GM12874 (cell line): Measurements from ENCODE around the gene CHAD.

Experiments used
- TF ChIP-seq, protein P1 (sequence below): IDR thresholded peaks from 2 replicates; pipeline ENCODE4 v1.5.1; 2011; ENCODE audit warnings: low read depth, mild to moderate bottlenecking, control low read depth, low read length, moderate library complexity; ENCODE audit not compliant: insufficient read depth

CHAD gene

DNA sequence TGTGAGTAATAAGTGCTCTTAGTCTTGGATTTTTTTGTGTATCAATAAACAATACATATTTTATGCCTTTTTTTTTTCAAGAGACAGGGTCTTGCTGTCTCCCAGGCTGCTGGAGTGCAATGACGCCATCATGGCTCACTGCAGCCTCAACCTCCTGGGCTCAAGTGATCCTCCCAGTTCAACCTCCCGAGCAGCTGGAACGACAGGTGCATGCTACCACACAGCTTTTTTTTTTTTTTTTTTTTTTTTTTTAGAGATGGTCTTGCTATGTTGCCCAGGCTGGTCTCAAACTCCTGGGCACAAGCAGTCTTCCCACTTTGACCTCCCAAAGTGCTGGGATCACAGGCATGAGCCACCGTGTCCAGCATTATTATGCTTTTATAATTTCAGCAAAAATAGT, 29.7 kb downstream of the CHAD start:
- TF ChIP-seq, protein P1, sequence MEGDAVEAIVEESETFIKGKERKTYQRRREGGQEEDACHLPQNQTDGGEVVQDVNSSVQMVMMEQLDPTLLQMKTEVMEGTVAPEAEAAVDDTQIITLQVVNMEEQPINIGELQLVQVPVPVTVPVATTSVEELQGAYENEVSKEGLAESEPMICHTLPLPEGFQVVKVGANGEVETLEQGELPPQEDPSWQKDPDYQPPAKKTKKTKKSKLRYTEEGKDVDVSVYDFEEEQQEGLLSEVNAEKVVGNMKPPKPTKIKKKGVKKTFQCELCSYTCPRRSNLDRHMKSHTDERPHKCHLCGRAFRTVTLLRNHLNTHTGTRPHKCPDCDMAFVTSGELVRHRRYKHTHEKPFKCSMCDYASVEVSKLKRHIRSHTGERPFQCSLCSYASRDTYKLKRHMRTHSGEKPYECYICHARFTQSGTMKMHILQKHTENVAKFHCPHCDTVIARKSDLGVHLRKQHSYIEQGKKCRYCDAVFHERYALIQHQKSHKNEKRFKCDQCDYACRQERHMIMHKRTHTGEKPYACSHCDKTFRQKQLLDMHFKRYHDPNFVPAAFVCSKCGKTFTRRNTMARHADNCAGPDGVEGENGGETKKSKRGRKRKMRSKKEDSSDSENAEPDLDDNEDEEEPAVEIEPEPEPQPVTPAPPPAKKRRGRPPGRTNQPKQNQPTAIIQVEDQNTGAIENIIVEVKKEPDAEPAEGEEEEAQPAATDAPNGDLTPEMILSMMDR, result no peak

DNA sequence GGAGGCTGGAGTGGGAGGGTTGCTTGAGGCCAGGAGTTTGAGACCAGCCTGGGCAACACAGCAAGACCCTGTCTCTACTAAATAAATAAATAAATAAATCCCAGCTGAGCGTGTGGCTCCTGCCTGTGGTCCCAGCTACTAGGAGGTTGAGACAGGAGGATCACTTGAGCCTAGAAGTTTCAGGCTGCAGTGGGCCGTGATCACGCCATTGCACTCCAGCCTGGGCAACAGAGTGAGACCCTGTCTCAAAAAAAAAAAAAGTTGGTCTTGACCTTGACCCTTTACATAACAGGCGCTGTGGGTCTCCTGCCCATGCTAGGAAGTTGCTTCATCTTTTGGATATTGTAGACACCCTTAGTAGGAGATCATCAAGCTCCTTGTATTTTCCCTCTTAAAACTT, 31.3 kb downstream of the CHAD start:
- TF ChIP-seq, protein P1, result no peak

DNA sequence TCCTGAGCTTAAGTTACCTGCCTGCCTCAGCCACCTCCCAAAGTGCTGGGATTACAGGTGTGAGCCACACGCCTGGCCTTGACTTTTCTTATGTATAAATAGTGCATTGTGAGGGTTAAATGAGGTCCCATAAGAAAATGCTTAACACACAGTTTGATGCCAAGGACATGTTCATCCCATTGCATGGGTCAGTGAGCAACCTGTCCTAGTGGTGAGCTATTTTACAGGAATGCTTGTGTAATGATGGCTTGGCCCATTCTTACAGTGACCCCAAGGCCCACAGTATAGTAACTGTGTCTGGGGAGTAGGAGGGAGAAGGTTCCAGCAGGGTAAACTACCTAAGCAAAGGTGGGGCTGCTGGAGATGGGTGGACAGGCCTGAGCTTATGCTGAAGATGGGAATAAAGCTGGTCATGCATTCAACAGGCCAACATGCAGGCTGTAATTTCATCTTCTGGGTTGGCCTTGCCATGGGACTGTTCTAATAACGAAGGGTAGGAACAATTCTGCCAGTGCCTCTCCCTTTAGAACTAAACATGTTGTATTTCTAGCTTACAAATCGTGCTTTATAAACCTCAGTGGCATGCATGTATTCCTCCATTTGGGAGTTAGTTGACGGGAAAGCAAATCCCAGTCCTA, 36.4 kb downstream of the CHAD start:
- TF ChIP-seq, protein P1, result no peak

DNA sequence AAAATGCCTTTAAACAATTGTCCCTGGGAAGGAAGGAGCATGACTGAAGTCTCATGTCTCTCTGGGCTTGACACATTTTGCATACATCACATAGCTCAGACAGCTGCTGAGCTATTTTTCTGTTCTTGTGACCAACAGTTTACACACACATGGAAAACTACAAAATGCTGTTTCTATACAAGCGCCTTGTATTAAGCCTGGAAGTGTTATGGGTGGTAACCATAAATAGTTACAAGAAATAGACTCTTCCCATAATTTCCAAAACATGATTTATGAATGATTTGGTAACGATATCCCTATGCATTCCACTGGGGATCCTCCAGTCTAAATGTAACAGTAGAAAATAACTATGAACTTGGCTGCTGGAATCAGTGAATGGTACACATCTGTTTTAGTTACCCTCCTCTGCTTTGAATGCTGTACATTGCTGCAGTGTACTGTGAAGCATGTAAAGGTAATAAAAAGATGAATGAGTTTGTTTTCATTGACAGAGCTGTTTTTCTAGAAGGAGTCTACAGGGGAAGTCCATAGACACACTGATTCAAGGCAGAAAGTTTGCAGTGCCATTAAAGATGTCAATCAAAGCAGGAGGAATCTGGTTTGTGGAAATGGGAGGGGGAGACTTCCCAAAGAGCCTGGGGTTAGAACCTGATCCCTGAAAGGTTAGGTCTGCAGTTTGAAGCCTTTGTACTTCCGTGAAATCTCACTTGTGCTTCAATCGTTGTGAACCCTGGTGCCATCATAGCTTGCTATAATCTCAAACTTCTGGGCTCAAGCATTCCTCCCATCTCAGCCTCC, 37.7 kb downstream of the CHAD start:
- TF ChIP-seq, protein P1, result no peak

DNA sequence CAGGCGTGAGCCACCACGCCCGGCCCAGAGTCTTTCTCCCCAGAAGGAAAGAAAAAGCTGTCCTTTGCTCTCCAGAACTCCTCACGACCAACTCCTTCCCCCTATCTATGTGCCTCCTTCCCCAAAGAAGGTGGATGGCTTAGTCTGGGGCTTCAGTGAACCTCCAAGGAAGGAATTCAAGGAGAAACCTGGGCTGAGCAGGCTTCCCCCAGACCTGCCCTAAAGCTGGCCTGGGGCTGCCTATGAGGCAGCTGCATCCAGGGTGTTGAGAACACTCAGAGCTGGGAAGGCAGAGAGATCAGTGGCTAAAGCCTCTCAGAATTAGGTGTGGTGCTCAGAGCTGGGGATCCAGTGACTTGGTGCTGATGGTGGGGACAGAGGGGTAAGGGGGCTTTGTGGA, 38.9 kb downstream of the CHAD start:
- TF ChIP-seq, protein P1, result no peak

DNA sequence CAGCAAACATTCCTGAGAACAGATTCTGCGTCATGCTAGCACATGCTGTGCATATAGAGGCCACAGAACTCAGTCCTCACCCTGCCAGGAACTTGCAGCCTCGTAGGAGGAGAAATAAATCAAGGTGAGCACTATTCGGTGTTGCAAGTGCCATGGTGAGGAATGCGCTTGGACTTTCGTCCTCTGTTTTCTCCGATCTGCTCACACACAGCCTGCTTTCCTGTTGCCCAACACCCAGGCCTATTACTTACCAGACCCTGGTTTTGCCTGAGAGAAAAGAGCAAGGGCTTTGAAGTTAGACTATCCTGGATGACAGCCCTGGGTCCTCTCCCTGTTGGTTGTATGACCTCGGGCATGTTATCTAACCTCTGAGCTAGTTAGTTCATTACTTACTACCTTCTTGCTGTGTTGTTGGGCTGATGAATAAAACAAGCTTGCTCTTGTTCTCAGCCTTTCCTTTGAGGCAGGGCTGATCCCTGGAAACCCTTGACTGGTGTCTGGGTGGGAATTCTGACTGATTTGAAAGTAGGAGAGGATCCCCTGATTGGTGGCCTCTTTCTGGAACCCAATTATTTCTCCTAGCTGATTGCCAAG, 39.8 kb downstream of the CHAD start:
- TF ChIP-seq, protein P1, result no peak
